Astrocyte (in vitro differentiated cells and primary cell): ENCODE data around the gene CNTLN.

Experiments
- CTCF ChIP-seq: IDR thresholded peaks from 2 replicates; pipeline ENCODE4 v1.5.1; 2011; ENCODE audit warnings: low read depth, mild to moderate bottlenecking, inconsistent platforms, low read length, moderate library complexity; ENCODE audit not compliant: insufficient read depth
- EZH2 ChIP-seq: IDR thresholded peaks from 2 replicates; pipeline ENCODE4 v1.6.1; 2012; ENCODE audit warnings: mild to moderate bottlenecking, low read length, inconsistent platforms; ENCODE audit not compliant: insufficient read depth

- TF ChIP-seq CTCF (no peak), EZH2 (no peak)
Observed at GRCh38 chr9:17422994-17423680, 288.3 kb downstream of the CNTLN start.
